Liver (tissue), 9 donors: Measurements from ENCODE around the gene OR10A5. TPM values are rescaled to one million over a fixed set of nuclear protein-coding genes. Genes with fewer than 3 reads are reported as not detected.
"Not testable (repeated sequence)": the region's sequence is repeated elsewhere in the genome, so short reads cannot be mapped to it uniquely, and the experiment has no call there.

Source experiments
- DNase-seq: peaks from one replicate; pipeline ENCODE4 v3.0.0-alpha.2; 2017; ENCODE audit warnings: low spot score
- H3K27ac ChIP-seq, 2 donors: one replicate each; pipeline ENCODE4 v1.7.0; 2013; ENCODE audit warnings: inconsistent platforms in 2 of 2, low read length in 2 of 2, control low read depth in 1 of 2, low read depth in 1 of 2, mild to moderate bottlenecking in 1 of 2
- H3K27me3 ChIP-seq, 4 donors: one replicate each; pipeline versions ENCODE4 v1.6.1 to v1.7.0; 2013; ENCODE audit warnings: low read length in 3 of 4, inconsistent platforms in 1 of 4, mild to moderate bottlenecking in 1 of 4, moderate library complexity in 1 of 4; ENCODE audit not compliant: control insufficient read depth in 4 of 4, insufficient read depth in 4 of 4
- H3K36me3 ChIP-seq, 4 donors: one replicate each; pipeline versions ENCODE4 v1.6.1 to v1.7.0; 2013; ENCODE audit warnings: low read length in 3 of 4, mild to moderate bottlenecking in 3 of 4, low read depth in 1 of 4, moderate library complexity in 1 of 4; ENCODE audit not compliant: control insufficient read depth in 4 of 4, insufficient read depth in 3 of 4
- H3K4me1 ChIP-seq, 4 donors: one replicate each; pipeline versions ENCODE4 v1.6.1 to v1.7.0; 2013; ENCODE audit warnings: low read length in 3 of 4, mild to moderate bottlenecking in 3 of 4, moderate library complexity in 1 of 4; ENCODE audit not compliant: control insufficient read depth in 4 of 4, insufficient read depth in 4 of 4
- H3K4me3 ChIP-seq, 3 donors: one replicate each; pipeline versions ENCODE4 v1.6.1 to v1.7.0; 2013; ENCODE audit warnings: low read length in 3 of 3, control low read depth in 1 of 3, low read depth in 1 of 3, mild to moderate bottlenecking in 1 of 3
- H3K9ac ChIP-seq, 2 donors: one replicate each; pipeline ENCODE4 v1.7.0; 2013; ENCODE audit warnings: low read length in 2 of 2, mild to moderate bottlenecking in 2 of 2, moderate library complexity in 2 of 2, control low read depth in 1 of 2, low read depth in 1 of 2
- H3K9me3 ChIP-seq, 4 donors: one replicate each; pipeline versions ENCODE4 v1.6.1 to v1.7.0; 2013; ENCODE audit warnings: low read length in 3 of 4; ENCODE audit not compliant: control insufficient read depth in 4 of 4
- ATF3 ChIP-seq: IDR thresholded peaks from 2 replicates; pipeline ENCODE4 v1.6.1; 2016; ENCODE audit warnings: antibody characterized with exemption
- CTCF ChIP-seq: fragments of 150-350 bp; IDR thresholded peaks from 2 replicates; pipeline ENCODE4 v1.5.1; 2017; ENCODE audit warnings: improper control_type of control experiment, low read depth, low read length; ENCODE audit not compliant: missing input control
- EGR1 ChIP-seq, 2 donors: IDR thresholded peaks; 2 replicates each; pipeline ENCODE4 v1.6.1; 2016 to 2018; ENCODE audit warnings: antibody characterized with exemption in 2 of 2, low read depth in 2 of 2
- FOXA1 ChIP-seq: IDR thresholded peaks from 2 replicates; pipeline ENCODE4 v1.6.1; 2016; ENCODE audit warnings: antibody characterized with exemption
- FOXA2 ChIP-seq: IDR thresholded peaks from 2 replicates; pipeline ENCODE4 v1.6.1; 2016; ENCODE audit warnings: antibody characterized with exemption
- HNF4A ChIP-seq, 2 donors: conservative IDR thresholded peaks; 2 replicates each; pipeline ENCODE4 v1.6.1; 2016; ENCODE audit warnings: antibody characterized with exemption in 2 of 2, mild to moderate bottlenecking in 2 of 2
- JUND ChIP-seq, 2 donors: IDR thresholded peaks; 2 replicates each; pipeline ENCODE4 v1.6.1; 2016; ENCODE audit warnings: antibody characterized with exemption in 2 of 2
- RAD21 ChIP-seq, 2 donors: IDR thresholded peaks; 2 replicates each; pipeline ENCODE4 v1.6.1; 2016; ENCODE audit warnings: antibody characterized with exemption in 2 of 2, mild to moderate bottlenecking in 2 of 2
- SP1 ChIP-seq: IDR thresholded peaks from 2 replicates; pipeline ENCODE4 v1.6.1; 2018; ENCODE audit warnings: antibody characterized with exemption, mild to moderate bottlenecking
- WGBS: extraction: QIAGEN DNeasy Blood & Tissue Kit; methylation state at CpG from one replicate; pipeline ENCODE4 v1.1.7; 2013; 5-methylcytosine and 5-hydroxymethylcytosine counted together
- polyA plus RNA-seq, 2 donors: library from polyadenylated mRNA; stranded (reverse) in 1 of 2; unstranded in 1 of 2; fragments of 200-250 nt in 1 of 2; fragments of >200 nt in 1 of 2; fragmentation: Nextera tagmentation in 1 of 2; extraction: Ambion mirVana in 1 of 2; gene quantifications; one replicate each; pipeline versions ENCODE4 v1.2.1 to v1.2.3, GENCODE V29; 2013 to 2015
- total RNA-seq, 2 donors: library from RNA; depleted of rRNA; stranded (reverse); fragments of >200 nt; gene quantifications; one replicate each; pipeline ENCODE4 v1.2.3, GENCODE V29; 2014
- TF ChIP-seq, protein P1 (sequence below): IDR thresholded peaks from 2 replicates; pipeline ENCODE4 v1.6.1; 2016; ENCODE audit warnings: antibody characterized with exemption
- donor health status: healthy.
- donor health status: healthy.
- donor health status: healthy.
- donor health status: healthy.
- donor health status: healthy.

Gene OR10A5
- total and polyA plus RNA-seq, 4 donors = not detected

- TF ChIP-seq, protein P1, sequence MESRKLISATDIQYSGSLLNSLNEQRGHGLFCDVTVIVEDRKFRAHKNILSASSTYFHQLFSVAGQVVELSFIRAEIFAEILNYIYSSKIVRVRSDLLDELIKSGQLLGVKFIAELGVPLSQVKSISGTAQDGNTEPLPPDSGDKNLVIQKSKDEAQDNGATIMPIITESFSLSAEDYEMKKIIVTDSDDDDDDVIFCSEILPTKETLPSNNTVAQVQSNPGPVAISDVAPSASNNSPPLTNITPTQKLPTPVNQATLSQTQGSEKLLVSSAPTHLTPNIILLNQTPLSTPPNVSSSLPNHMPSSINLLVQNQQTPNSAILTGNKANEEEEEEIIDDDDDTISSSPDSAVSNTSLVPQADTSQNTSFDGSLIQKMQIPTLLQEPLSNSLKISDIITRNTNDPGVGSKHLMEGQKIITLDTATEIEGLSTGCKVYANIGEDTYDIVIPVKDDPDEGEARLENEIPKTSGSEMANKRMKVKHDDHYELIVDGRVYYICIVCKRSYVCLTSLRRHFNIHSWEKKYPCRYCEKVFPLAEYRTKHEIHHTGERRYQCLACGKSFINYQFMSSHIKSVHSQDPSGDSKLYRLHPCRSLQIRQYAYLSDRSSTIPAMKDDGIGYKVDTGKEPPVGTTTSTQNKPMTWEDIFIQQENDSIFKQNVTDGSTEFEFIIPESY = no peak
These were observed 1.8 kb upstream of the OR10A5 start (continued) for GRCh38 chr11:6843670-6844069.

DNA sequence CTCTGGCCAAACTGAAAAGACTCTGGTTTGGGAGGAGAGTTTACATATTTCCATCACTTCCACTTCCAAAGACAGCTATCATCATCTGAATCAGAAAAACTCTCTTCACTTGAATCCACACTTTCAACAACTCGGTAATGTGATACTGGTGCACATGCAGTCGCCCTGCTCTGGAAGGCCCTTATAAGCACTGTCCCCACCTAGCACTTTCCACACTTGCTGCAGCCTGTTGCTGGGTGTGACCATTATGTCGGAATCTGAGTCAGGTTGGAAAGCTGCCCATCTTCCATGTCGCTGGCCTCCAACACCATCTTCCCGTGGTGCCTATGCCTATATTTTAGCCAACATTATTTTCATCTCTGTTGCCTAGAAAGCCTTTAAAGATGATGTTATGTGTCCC is 1.1 kb upstream of the OR10A5 start:
- H3K9me3 ChIP-seq = peaks cover 0 to 12% (median 5%) of the 10 kb centered on the region in 4 donors
- H3K9ac ChIP-seq = no peak overlapping the region
- no peaks in the 10 kb centered on the region for H3K4me1 ChIP-seq
- H3K36me3 ChIP-seq = no peaks in the 10 kb centered on the region
- H3K4me3 ChIP-seq = no peak overlapping the region
- peaks cover 0 to 4% (median 0%) of the 10 kb centered on the region in 4 donors for H3K27me3 ChIP-seq
- 88% methylated on average over 5 of the region's 5 CpGs for WGBS
- TF ChIP-seq EGR1 (IDR thresholded peaks at IDR 0.05; ENCODE audit: low read depth in 2 of 2) (no peak), ATF3 (no peak), RAD21 (IDR thresholded peaks at IDR 0.05) (no peak), SP1 (no peak), FOXA1 (no peak), HNF4A (conservative IDR thresholded peaks at IDR 0.05) (no peak)
- DNase-seq = no peak
- H3K27ac ChIP-seq = no peak overlapping the region

DNA sequence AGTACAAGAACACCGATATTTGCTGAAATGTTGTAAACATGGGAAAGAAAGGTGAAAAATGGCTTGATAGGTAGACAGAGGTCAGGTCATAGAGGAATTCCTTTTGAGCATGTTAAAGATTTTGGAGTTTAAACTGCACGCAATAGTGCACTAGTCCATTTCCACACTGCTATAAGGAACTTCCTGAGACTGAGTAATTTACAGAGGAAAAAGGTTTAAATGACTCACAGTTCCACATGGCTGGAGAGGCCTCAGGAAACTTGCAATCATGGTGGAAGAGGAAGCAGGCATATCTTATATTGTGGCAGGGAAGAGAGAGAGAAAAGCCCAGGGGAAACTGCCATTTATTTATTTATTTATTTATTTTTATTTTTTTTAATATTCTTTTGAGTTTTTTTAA is 5.0 kb downstream of the OR10A5 start:
- TF ChIP-seq FOXA2 (no peak), CTCF (no peak), RAD21 (IDR thresholded peaks at IDR 0.05) (no peak), EGR1 (IDR thresholded peaks at IDR 0.05; ENCODE audit: low read depth in 2 of 2) (no peak), HNF4A (conservative IDR thresholded peaks at IDR 0.05) (no peak), JUND (IDR thresholded peaks at IDR 0.05) (no peak)
- Histone ChIP-seq H3K27ac (no peak overlapping the region), H3K36me3 (no peaks in the 10 kb centered on the region), H3K4me3 (no peak overlapping the region), H3K4me1 (no peaks in the 10 kb centered on the region), H3K27me3 (no peaks in the 10 kb centered on the region), H3K9ac (no peak overlapping the region), H3K9me3 (peaks cover 0 to 6% (median 0%) of the 10 kb centered on the region in 4 donors)
- WGBS = 86% methylated on average over 2 of the region's 2 CpGs
- no peak for DNase-seq

- not testable (repeated sequence) for H3K27ac ChIP-seq, H3K9ac ChIP-seq, H3K9me3 ChIP-seq, H3K4me3 ChIP-seq, H3K36me3 ChIP-seq, DNase-seq, H3K4me1 ChIP-seq, H3K27me3 ChIP-seq
- 97% methylated on average over 6 of the region's 6 CpGs for WGBS
These were observed 9.3 kb downstream of the OR10A5 start for GRCh38 chr11:6854801-6855200.
